ENCODE data around the gene KRTAP5-6.

The KRTAP5-6 gene

GRCh38 chr11:1742371-1742770 is 45.4 kb downstream of the KRTAP5-6 start:
- no peak for DNase-seq
- in situ Hi-C loops (cut with HindIII; ENCODE audit: low pct_ligation_motif_present, low pct_unique_long_range_greater_than_20kb, low sequenced_read_pairs), result no loop called here

GRCh38 chr11:1742869-1743584 is 46.0 kb downstream of the KRTAP5-6 start:
- in situ Hi-C loops (cut with HindIII; ENCODE audit: low pct_ligation_motif_present, low pct_unique_long_range_greater_than_20kb, low sequenced_read_pairs), result no loop called here
- no peak for DNase-seq

GRCh38 chr11:1743585-1744136 is 46.7 kb downstream of the KRTAP5-6 start:
- in situ Hi-C loops (cut with HindIII; ENCODE audit: low pct_ligation_motif_present, low pct_unique_long_range_greater_than_20kb, low sequenced_read_pairs), result no loop called here
- no peak for DNase-seq

- DNase-seq, result no peak
- in situ Hi-C loops (cut with HindIII; ENCODE audit: low pct_ligation_motif_present, low pct_unique_long_range_greater_than_20kb, low sequenced_read_pairs), result no loop called here
Measured at GRCh38 chr11:1744137-1744886, 47.3 kb downstream of the KRTAP5-6 start.

- DNase-seq, result no peak
- in situ Hi-C loops (cut with HindIII; ENCODE audit: low pct_ligation_motif_present, low pct_unique_long_range_greater_than_20kb, low sequenced_read_pairs), result no loop called here
Measured at GRCh38 chr11:1744891-1745700, 48.1 kb downstream of the KRTAP5-6 start.

- DNase-seq, result no peak
- in situ Hi-C loops (cut with HindIII; ENCODE audit: low pct_ligation_motif_present, low pct_unique_long_range_greater_than_20kb, low sequenced_read_pairs), result no loop called here
Measured at GRCh38 chr11:1745701-1746320, 48.8 kb downstream of the KRTAP5-6 start.

GRCh38 chr11:1746511-1746931 is 49.5 kb downstream of the KRTAP5-6 start:
- DNase-seq, result no peak
- in situ Hi-C loops (cut with HindIII; ENCODE audit: low pct_ligation_motif_present, low pct_unique_long_range_greater_than_20kb, low sequenced_read_pairs), result no loop called here

- no peak for DNase-seq
- in situ Hi-C loops (cut with HindIII; ENCODE audit: low pct_ligation_motif_present, low pct_unique_long_range_greater_than_20kb, low sequenced_read_pairs), result no loop called here
Measured at GRCh38 chr11:1746956-1747752, 50.2 kb downstream of the KRTAP5-6 start.
